MM.1S (cell line): ENCODE data around the gene IRF6.
"Not testable (repeated sequence)": the region's sequence is repeated elsewhere in the genome, so short reads cannot be mapped to it uniquely, and the experiment has no call there.

ENCODE experiments used
- EZH2 ChIP-seq: fragments of 300-600 bp; sonication (generic); optimal IDR thresholded peaks from 2 replicates; pipeline ENCODE3; 2017; ENCODE audit warnings: low read depth, mild to moderate bottlenecking, antibody characterized with exemption, low read length, mixed read lengths
- TF ChIP-seq, protein P1 (sequence below): fragments of 300-600 bp; sonication (generic); IDR thresholded peaks from 2 replicates; pipeline ENCODE4 v1.5.1; 2016; ENCODE audit warnings: antibody characterized with exemption, low read length, mixed read lengths

GRCh38 chr1:209793711-209794110 lies 12.2 kb downstream of the IRF6 start:
- TF ChIP-seq, protein P1, sequence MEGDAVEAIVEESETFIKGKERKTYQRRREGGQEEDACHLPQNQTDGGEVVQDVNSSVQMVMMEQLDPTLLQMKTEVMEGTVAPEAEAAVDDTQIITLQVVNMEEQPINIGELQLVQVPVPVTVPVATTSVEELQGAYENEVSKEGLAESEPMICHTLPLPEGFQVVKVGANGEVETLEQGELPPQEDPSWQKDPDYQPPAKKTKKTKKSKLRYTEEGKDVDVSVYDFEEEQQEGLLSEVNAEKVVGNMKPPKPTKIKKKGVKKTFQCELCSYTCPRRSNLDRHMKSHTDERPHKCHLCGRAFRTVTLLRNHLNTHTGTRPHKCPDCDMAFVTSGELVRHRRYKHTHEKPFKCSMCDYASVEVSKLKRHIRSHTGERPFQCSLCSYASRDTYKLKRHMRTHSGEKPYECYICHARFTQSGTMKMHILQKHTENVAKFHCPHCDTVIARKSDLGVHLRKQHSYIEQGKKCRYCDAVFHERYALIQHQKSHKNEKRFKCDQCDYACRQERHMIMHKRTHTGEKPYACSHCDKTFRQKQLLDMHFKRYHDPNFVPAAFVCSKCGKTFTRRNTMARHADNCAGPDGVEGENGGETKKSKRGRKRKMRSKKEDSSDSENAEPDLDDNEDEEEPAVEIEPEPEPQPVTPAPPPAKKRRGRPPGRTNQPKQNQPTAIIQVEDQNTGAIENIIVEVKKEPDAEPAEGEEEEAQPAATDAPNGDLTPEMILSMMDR: not testable (repeated sequence)
- not testable (repeated sequence) for TF ChIP-seq EZH2
